ENCODE results near the gene COLEC11. TPM values are rescaled to one million over a fixed set of nuclear protein-coding genes. Genes with fewer than 3 reads are reported as not detected.
"Not testable (repeated sequence)": the region's sequence is repeated elsewhere in the genome, so short reads cannot be mapped to it uniquely, and the experiment has no call there.

Gene COLEC11
- total RNA-seq, 4 donors from 2014 or later = 0.56 to 2.3 (median 1.0) TPM; not detected in 1

DNA sequence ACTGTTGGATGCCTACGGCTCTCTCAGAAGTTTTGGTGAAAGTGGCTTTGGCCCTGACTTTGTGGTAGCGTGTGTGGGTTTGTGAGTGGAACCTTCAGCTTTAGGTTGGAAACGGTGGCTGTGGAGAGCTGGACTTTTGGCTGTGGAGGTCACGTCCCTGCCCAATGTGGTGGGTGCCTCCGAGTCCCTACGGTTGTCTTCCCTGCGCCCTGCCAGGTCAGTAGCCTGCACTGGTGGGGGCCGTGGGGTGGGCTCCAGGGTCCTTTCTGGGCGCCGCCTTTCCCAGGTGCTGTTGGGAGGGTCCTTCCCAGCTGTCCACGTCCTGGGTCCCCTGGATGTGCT, 11.1 kb downstream of the COLEC11 start:
- no peak overlapping the region for H3K27ac ChIP-seq
- no peak for DNase-seq
- H3K36me3 ChIP-seq = no peaks in the 10 kb centered on the region
- intact Hi-C loops (cut with DNase I) = no loop called here
- no peaks in the 10 kb centered on the region for H3K9me3 ChIP-seq
- H3K4me1 ChIP-seq = no peaks in the 10 kb centered on the region
- no peaks in the 10 kb centered on the region for H3K27me3 ChIP-seq
- TF ChIP-seq POLR2A (IDR thresholded peaks at IDR 0.05) = no peak
- no peak for TF ChIP-seq CTCF (IDR thresholded peaks at IDR 0.05)
- no peak overlapping the region for H3K4me3 ChIP-seq
- 80 to 86% methylated on average over 6 to 8 of the region's 11 CpGs for WGBS, 2 donors

DNA sequence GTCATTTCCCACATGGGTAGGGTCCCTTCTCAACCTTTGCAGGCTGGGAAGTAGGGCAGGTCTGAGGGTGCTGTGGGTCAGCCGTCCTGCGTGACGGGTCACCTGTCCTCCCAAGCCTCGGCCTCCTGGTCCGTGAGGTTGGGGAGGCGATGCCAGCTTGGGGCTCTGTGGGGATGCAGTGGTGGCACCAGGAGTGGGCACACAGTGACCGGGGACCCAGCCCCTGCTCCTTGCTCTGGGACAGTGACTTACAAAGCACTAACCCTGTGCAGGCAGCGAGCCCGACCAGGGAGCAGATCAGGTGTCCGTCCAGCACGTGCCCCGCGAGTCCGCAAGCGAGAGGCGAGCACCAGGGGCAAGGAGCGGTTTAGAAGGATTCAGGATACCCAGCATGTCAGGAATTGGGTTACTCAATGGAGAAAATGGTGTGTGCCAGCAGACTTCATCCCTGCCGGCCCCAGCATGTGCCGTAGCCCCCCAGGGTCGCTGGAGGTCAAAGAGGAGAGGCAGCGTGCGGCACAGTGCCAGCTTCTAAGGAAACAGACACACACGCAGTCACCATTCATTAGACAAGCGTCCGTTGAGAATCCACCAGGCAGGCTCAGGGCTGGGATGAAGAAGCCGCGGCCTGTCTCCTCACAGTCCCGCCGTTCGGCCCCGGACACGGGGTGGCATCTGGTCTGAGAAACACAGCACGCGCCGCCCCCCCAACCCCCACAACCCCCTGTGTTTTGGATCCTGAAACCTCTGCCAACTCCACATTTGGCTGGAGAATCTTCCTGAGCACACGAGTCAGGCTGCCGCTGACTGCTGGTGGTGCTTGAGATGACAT, 11.7 kb downstream of the COLEC11 start:
- Histone ChIP-seq H3K27me3 (no peaks in the 10 kb centered on the region), H3K36me3 (no peaks in the 10 kb centered on the region), H3K4me1 (no peaks in the 10 kb centered on the region), H3K27ac (no peak overlapping the region), H3K4me3 (no peak overlapping the region), H3K9me3 (no peaks in the 10 kb centered on the region)
- no peak for DNase-seq
- intact Hi-C loops (cut with DNase I) = no loop called here
- WGBS, 2 donors = 87% methylated on average over 22 to 23 of the region's 37 CpGs
- TF ChIP-seq POLR2A (IDR thresholded peaks at IDR 0.05) (no peak), CTCF (IDR thresholded peaks at IDR 0.05) (no peak)

DNA sequence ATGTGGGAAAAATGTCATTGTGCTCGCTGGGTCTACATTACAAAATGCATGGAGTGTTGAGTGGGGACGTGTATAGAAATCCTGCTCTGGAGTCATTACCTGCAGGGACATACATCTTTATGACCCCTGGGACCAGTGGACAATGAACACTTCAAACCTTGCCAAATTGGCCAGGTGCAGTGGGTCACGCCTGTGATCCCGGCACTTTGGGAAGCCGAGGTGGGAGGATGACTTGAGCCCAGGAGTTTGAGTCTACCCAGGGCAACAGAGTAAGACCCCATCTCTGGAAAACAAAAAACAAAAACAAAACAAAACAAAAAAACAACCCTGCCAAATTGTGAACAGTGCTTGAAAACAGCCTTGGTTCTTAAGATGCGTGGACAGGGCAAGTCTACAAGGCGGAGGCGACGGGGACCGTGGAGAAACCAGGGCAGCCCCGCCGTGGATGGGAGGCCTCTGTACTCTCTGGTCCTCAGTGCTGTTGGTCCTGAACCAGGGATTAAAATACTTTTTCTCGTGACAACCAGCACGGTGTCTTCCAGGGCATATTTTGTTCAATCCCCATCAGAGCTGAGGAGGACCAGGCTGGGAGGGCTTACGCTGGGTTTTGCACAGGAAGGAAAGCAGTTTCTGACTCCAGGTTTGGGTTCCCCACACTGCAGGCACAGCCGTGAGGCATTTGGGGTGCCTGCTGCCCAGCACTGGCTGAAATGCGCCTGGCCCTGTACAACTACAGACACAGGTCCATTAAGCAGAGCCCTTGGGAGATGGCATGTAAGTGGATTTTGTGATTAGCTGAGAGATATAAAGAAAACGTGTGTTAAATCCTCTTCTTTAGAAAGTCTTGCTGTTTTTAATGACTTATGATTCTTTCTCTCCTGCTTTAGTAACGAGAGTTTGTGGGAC, 13.7 kb downstream of the COLEC11 start:
- no peaks in the 10 kb centered on the region for H3K27me3 ChIP-seq
- TF ChIP-seq POLR2A (IDR thresholded peaks at IDR 0.05) (no peak), CTCF (IDR thresholded peaks at IDR 0.05) (no peak)
- intact Hi-C loops (cut with DNase I) = no loop called here
- H3K4me3 ChIP-seq = no peak overlapping the region
- no peaks in the 10 kb centered on the region for H3K36me3 ChIP-seq
- no peak overlapping the region for H3K27ac ChIP-seq
- WGBS, 2 donors = 72 to 75% methylated on average over 15 to 17 of the region's 19 CpGs
- DNase-seq = no peak
- H3K4me1 ChIP-seq = no peaks in the 10 kb centered on the region
- H3K9me3 ChIP-seq = no peaks in the 10 kb centered on the region

DNA sequence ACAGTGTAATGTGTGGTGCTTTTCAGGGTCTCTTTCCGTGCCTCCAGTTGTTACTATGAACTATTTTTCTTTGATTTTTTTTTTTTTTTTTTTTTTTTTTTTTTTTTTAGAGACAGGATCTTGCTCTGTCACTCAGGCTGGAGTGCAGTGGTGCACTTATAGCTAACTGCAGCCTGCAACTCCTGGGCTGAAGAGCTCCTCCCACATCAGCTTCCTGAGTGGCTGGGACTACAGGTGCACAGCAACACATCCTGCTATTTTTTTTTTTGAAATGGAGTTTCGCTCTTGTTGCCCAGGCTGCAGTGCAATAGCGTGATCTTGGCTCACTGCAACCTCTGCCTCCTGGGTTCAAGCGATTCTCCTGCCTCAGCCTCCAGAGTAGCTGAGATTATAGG, 14.4 kb downstream of the COLEC11 start:
- H3K27me3 ChIP-seq; H3K9me3 ChIP-seq; H3K27ac ChIP-seq; intact Hi-C loops (cut with DNase I); H3K36me3 ChIP-seq; H3K4me3 ChIP-seq; H3K4me1 ChIP-seq; DNase-seq: not testable (repeated sequence)
- WGBS, 2 donors = 63 to 83% methylated on average over 3 to 4 of the region's 4 CpGs

GRCh38 chr2:3610415-3610814, 15.5 kb downstream of the COLEC11 start:
- Histone ChIP-seq H3K9me3 (no peaks in the 10 kb centered on the region), H3K4me3 (no peak overlapping the region), H3K36me3 (no peaks in the 10 kb centered on the region), H3K27ac (no peak overlapping the region), H3K4me1 (no peaks in the 10 kb centered on the region), H3K27me3 (no peaks in the 10 kb centered on the region)
- no peak for DNase-seq
- no peak for TF ChIP-seq POLR2A (IDR thresholded peaks at IDR 0.05)
- no peak for TF ChIP-seq CTCF (IDR thresholded peaks at IDR 0.05)
- intact Hi-C loops (cut with DNase I) = no loop called here
- 82 to 89% methylated on average over 9 of the region's 9 CpGs for WGBS, 2 donors

Measured in esophagus squamous epithelium (tissue), 5 donors.